ENCODE results near the gene DAB1. TPM values are rescaled to one million over a fixed set of nuclear protein-coding genes. Genes with fewer than 3 reads are reported as not detected.

Gene DAB1
- total RNA-seq, 4 donors from 2014 or later: 0.48 to 1.1 (median 0.70) TPM

DNA sequence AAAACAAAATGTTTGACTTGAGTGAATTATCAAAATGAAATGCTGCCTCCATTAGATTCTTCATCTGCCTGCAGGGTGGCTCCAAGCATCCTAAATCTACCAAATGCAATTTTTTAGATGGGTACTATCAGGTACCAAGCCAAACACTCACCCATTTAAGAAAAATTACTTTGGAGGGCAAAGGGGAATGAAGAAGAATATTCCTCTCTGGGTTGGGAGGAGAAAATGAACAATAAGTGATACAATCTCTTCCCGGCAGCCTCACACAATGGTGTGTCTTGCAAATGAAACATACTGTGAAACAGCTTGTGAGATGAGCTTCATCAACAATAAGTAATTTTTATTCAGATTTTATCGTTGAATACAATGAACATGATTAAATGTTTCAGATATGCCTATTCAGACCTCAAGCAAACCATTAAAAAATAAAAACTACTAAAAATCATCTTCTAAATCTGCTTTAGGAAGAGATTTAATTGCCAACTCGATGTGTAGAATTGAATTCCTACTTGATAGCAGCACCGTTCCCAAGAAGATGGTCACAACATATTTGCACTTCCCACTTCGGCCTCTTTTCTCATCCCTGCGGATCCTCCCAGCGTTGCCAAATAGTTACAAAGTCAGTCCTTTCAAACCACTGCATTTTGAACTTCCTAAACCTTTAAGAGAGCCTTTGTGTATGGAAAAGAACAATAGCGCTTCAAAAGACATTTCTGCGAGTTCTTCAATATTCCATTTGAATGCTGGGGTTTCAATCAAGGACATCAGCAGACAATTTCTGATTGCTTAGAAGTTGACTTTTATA lies 2.7 kb downstream of the DAB1 start:
- ATAC-seq (ENCODE audit: low FRiP score): no peak
- TF ChIP-seq, protein P1, sequence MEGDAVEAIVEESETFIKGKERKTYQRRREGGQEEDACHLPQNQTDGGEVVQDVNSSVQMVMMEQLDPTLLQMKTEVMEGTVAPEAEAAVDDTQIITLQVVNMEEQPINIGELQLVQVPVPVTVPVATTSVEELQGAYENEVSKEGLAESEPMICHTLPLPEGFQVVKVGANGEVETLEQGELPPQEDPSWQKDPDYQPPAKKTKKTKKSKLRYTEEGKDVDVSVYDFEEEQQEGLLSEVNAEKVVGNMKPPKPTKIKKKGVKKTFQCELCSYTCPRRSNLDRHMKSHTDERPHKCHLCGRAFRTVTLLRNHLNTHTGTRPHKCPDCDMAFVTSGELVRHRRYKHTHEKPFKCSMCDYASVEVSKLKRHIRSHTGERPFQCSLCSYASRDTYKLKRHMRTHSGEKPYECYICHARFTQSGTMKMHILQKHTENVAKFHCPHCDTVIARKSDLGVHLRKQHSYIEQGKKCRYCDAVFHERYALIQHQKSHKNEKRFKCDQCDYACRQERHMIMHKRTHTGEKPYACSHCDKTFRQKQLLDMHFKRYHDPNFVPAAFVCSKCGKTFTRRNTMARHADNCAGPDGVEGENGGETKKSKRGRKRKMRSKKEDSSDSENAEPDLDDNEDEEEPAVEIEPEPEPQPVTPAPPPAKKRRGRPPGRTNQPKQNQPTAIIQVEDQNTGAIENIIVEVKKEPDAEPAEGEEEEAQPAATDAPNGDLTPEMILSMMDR (IDR thresholded peaks at IDR 0.05): no peak
- DNase-seq (ENCODE audit: low spot score): no peak

GRCh38 chr1:57418971-57419370 lies 4.9 kb downstream of the DAB1 start:
- DNase-seq (ENCODE audit: low spot score) (no peak), ATAC-seq (ENCODE audit: low FRiP score) (no peak)
- TF ChIP-seq, protein P1 (IDR thresholded peaks at IDR 0.05): no peak

- TF ChIP-seq, protein P1 (IDR thresholded peaks at IDR 0.05): no peak
- DNase-seq (ENCODE audit: low spot score) (no peak), ATAC-seq (ENCODE audit: low FRiP score) (no peak)
Measured at GRCh38 chr1:57411262-57411661, 12.6 kb downstream of the DAB1 start.

DNA sequence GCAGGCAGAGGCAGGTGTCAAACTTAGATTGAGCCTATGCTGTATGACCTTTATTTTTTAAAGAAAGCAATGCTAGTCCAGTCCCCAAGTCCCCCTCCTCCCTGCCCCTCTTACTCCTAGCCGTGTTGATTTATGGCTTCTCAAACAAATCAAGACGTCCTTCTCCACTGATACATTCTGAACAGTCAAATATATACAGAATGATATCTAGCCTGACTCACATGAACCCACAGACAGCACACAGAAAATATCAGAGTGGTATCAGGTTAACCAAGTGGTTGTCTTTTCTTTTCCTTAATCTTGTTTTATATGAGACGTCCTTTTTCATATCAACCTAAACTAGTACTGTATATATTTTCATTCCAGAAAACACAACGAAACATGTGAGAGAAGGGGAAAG lies 13.4 kb downstream of the DAB1 start:
- TF ChIP-seq, protein P1 (IDR thresholded peaks at IDR 0.05): no peak
- ATAC-seq (ENCODE audit: low FRiP score) (no peak), DNase-seq (ENCODE audit: low spot score) (no peak)

- no peak for ATAC-seq (ENCODE audit: low FRiP score)
- TF ChIP-seq, protein P1 (IDR thresholded peaks at IDR 0.05): no peak
- no peak for DNase-seq (ENCODE audit: low spot score)
Measured at GRCh38 chr1:57407928-57408327, 15.9 kb downstream of the DAB1 start.

- DNase-seq (ENCODE audit: low spot score): no peak
- TF ChIP-seq, protein P1 (IDR thresholded peaks at IDR 0.05): no peak
- no peak for ATAC-seq (ENCODE audit: low FRiP score)
Measured at GRCh38 chr1:57406428-57406970, 17.4 kb downstream of the DAB1 start.

GRCh38 chr1:57404884-57405283 lies 19.0 kb downstream of the DAB1 start:
- ATAC-seq (ENCODE audit: low FRiP score) (no peak), DNase-seq (ENCODE audit: low spot score) (no peak)
- TF ChIP-seq, protein P1 (IDR thresholded peaks at IDR 0.05): no peak

All from omental fat pad (tissue), 4 donors.